Neural progenitor cell (in vitro differentiated cells): Measurements from ENCODE around the gene ZDHHC14. TPM values are rescaled to one million over a fixed set of nuclear protein-coding genes. Genes with fewer than 3 reads are reported as not detected.

ENCODE experiments used
- DNase-seq: peaks from one replicate; pipeline ENCODE4 v3.0.0-alpha.2; 2016; ENCODE audit warnings: low spot score
- H2AFZ ChIP-seq: fragments of 200-600 bp; sonication (generic); replicated peaks from 2 replicates; pipeline ENCODE4 v1.6.1; 2016; ENCODE audit warnings: antibody characterized with exemption
- H3F3A ChIP-seq: fragments of 200-600 bp; sonication (generic); 2 replicates; pipeline ENCODE4 v1.6.1; 2016; ENCODE audit warnings: antibody characterized with exemption, low read depth
- H3K27ac ChIP-seq: fragments of 200-600 bp; sonication (generic); 2 replicates; pipeline ENCODE4 v1.5.1; 2016; ENCODE audit warnings: mild to moderate bottlenecking
- H3K27me3 ChIP-seq: fragments of 200-600 bp; sonication (generic); 2 replicates; pipeline ENCODE4 v1.6.1; 2016; ENCODE audit warnings: mild to moderate bottlenecking, moderate library complexity
- H3K36me3 ChIP-seq: fragments of 200-600 bp; sonication (generic); 2 replicates; pipeline ENCODE4 v1.5.1; 2016
- H3K4me1 ChIP-seq: fragments of 200-600 bp; sonication (generic); 2 replicates; pipeline ENCODE4 v1.6.1; 2016; ENCODE audit warnings: mixed run types
- H3K4me2 ChIP-seq: fragments of 200-600 bp; sonication (generic); 2 replicates; pipeline ENCODE4 v1.6.1; 2016
- H3K4me3 ChIP-seq: fragments of 200-600 bp; sonication (generic); 2 replicates; pipeline ENCODE4 v1.5.1; 2016
- H3K79me2 ChIP-seq: fragments of 200-600 bp; sonication (generic); 2 replicates; pipeline ENCODE4 v1.6.1; 2016; ENCODE audit warnings: low read depth
- H3K9ac ChIP-seq: fragments of 200-600 bp; sonication (generic); 2 replicates; pipeline ENCODE4 v1.6.1; 2016
- H3K9me3 ChIP-seq: fragments of 200-600 bp; sonication (generic); 2 replicates; pipeline ENCODE4 v1.5.1; 2016; ENCODE audit warnings: low read depth
- H4K20me1 ChIP-seq: fragments of 200-600 bp; sonication (generic); 2 replicates; pipeline ENCODE4 v1.6.1; 2016; ENCODE audit warnings: low read depth
- H3K27ac Mint-ChIP-seq: 3 replicates; pipeline ENCODE4 v1.8.0; 2021; ENCODE audit warnings: mixed read lengths
- H3K27me3 Mint-ChIP-seq: 2 replicates; pipeline ENCODE4 v1.8.0; 2022; ENCODE audit warnings: low read depth, mild to moderate bottlenecking, inconsistent platforms, moderate library complexity, mixed read lengths; ENCODE audit not compliant: insufficient read depth
- H3K36me3 Mint-ChIP-seq: 3 replicates; pipeline ENCODE4 v1.8.0; 2021; ENCODE audit warnings: mixed read lengths
- H3K4me1 Mint-ChIP-seq: 3 replicates; pipeline ENCODE4 v1.8.0; 2021; ENCODE audit warnings: mixed read lengths
- H3K4me3 Mint-ChIP-seq: 3 replicates; pipeline ENCODE4 v1.8.0; 2021; ENCODE audit warnings: mild to moderate bottlenecking, moderate library complexity, mixed read lengths
- H3K9me3 Mint-ChIP-seq: 3 replicates; pipeline ENCODE4 v1.8.0; 2020; ENCODE audit warnings: mixed read lengths
- CTCF ChIP-seq: fragments of 200-600 bp; sonication (generic); IDR thresholded peaks from 2 replicates; pipeline ENCODE4 v1.5.1; 2017; ENCODE audit warnings: antibody characterized with exemption, mild to moderate bottlenecking
- EZH2 ChIP-seq: fragments of 200-600 bp; sonication (generic); IDR thresholded peaks from 2 replicates; pipeline ENCODE4 v1.6.1; 2017; ENCODE audit warnings: antibody characterized with exemption, mild to moderate bottlenecking, moderate library complexity
- EZH2phosphoT487 ChIP-seq: fragments of 200-600 bp; sonication (generic); IDR thresholded peaks from 2 replicates; pipeline ENCODE4 v1.6.1; 2017; ENCODE audit warnings: antibody characterized with exemption
- total RNA-seq: library from RNA; depleted of rRNA; stranded (reverse); fragments of >200 nt; gene quantifications from 2 replicates; pipeline ENCODE4 v1.2.3, GENCODE V29; 2015; ENCODE audit warnings: low replicate concordance

ZDHHC14 gene
- total RNA-seq, 1 donor from 2014 or later, result 14.5 TPM

- TF ChIP-seq EZH2phosphoT487 (no peak), EZH2 (no peak), CTCF (no peak)
- H3K27me3 ChIP-seq, result no peaks in the 10 kb centered on the region
- peak overlapping the region; percentile 87 for H3K27ac ChIP-seq
- H3K4me1 ChIP-seq, result peaks cover 63% of the 10 kb centered on the region
- no peaks in the 10 kb centered on the region for H3K9me3 ChIP-seq
- H3K4me3 ChIP-seq, result peak overlapping the region; percentile 22
- H3K4me2 ChIP-seq, result peak overlapping the region; percentile 70
- Mint-ChIP-seq H3K27me3 (peaks cover 12% of the 10 kb centered on the region), H3K27ac (peak overlapping the region; percentile 62), H3K4me3 (peak overlapping the region; percentile 4), H3K36me3 (peaks cover 1% of the 10 kb centered on the region), H3K4me1 (peaks cover 54% of the 10 kb centered on the region), H3K9me3 (peaks cover 2% of the 10 kb centered on the region)
- DNase-seq, result peak; percentile 90
- H2AFZ ChIP-seq, result no peak overlapping the region
- no peak overlapping the region for H3K9ac ChIP-seq
- H3K79me2 ChIP-seq, result no peaks in the 10 kb centered on the region
- H4K20me1 ChIP-seq, result no peaks in the 10 kb centered on the region
- no peaks in the 10 kb centered on the region for H3K36me3 ChIP-seq
- H3F3A ChIP-seq, result peaks cover 47% of the 10 kb centered on the region
These were observed 171.2 kb downstream of the ZDHHC14 start for GRCh38 chr6:157552081-157552747.

- Histone ChIP-seq H3F3A (peaks cover 47% of the 10 kb centered on the region), H2AFZ (no peak overlapping the region), H3K36me3 (no peaks in the 10 kb centered on the region), H3K9ac (no peak overlapping the region), H3K79me2 (no peaks in the 10 kb centered on the region), H3K4me3 (no peak overlapping the region), H3K4me2 (peak overlapping the region; percentile 70), H3K9me3 (no peaks in the 10 kb centered on the region), H3K27ac (peak overlapping the region; percentile 87), H4K20me1 (no peaks in the 10 kb centered on the region), H3K4me1 (peaks cover 63% of the 10 kb centered on the region), H3K27me3 (no peaks in the 10 kb centered on the region)
- Mint-ChIP-seq H3K4me3 (no peak overlapping the region), H3K9me3 (peaks cover 2% of the 10 kb centered on the region), H3K4me1 (peaks cover 60% of the 10 kb centered on the region), H3K36me3 (no peaks in the 10 kb centered on the region), H3K27ac (peak overlapping the region; percentile 36), H3K27me3 (peaks cover 12% of the 10 kb centered on the region)
- no peak for TF ChIP-seq CTCF
- TF ChIP-seq EZH2phosphoT487, result no peak
- no peak for TF ChIP-seq EZH2
- peak; percentile 30 for DNase-seq
These were observed 172.0 kb downstream of the ZDHHC14 start for GRCh38 chr6:157552820-157553485.

GRCh38 chr6:157554747-157555146 is 173.8 kb downstream of the ZDHHC14 start:
- no peak for TF ChIP-seq CTCF
- no peak for TF ChIP-seq EZH2phosphoT487
- no peak for TF ChIP-seq EZH2
- peaks cover 8% of the 10 kb centered on the region for H3K27me3 Mint-ChIP-seq
- H3K4me1 Mint-ChIP-seq, result peaks cover 74% of the 10 kb centered on the region

More at GRCh38 chr6:157554747-157555146, 173.8 kb downstream of the ZDHHC14 start:
- Histone ChIP-seq H3K27ac (no peak overlapping the region), H2AFZ (no peak overlapping the region), H3F3A (peaks cover 58% of the 10 kb centered on the region), H3K4me1 (peaks cover 79% of the 10 kb centered on the region), H3K9me3 (no peaks in the 10 kb centered on the region), H3K36me3 (no peaks in the 10 kb centered on the region), H3K4me2 (peak overlapping the region; percentile 54), H3K79me2 (no peaks in the 10 kb centered on the region), H4K20me1 (no peaks in the 10 kb centered on the region), H3K4me3 (no peak overlapping the region), H3K9ac (no peak overlapping the region), H3K27me3 (no peaks in the 10 kb centered on the region)
- Mint-ChIP-seq H3K9me3 (no peaks in the 10 kb centered on the region), H3K27ac (peak overlapping the region; percentile 68), H3K36me3 (no peaks in the 10 kb centered on the region), H3K4me3 (no peak overlapping the region)
- DNase-seq, result no peak
